K562 (cell line): ENCODE data around the gene PDF.

ENCODE experiments used
- FOSL1 ChIP-seq: fragments of 200-800 bp; sonication (Bioruptor generic); conservative IDR thresholded peaks from 2 replicates; pipeline ENCODE4 v1.6.1; 2016; ENCODE audit warnings: missing genetic modification characterization, missing compliant biosample characterization
- IRF2 ChIP-seq: sonication (generic); formaldehyde crosslinking; IDR thresholded peaks from 2 replicates; pipeline ENCODE4 v1.8.1; 2022; ENCODE audit warnings: mild to moderate bottlenecking, missing genetic modification reagents
- NFIC ChIP-seq: fragments of 450-650 bp; IDR thresholded peaks from 2 replicates; pipeline ENCODE4 v1.6.1; 2017; ENCODE audit warnings: mild to moderate bottlenecking, inconsistent platforms
- NFYB ChIP-seq: IDR thresholded peaks from 2 replicates; pipeline ENCODE4 v1.6.1; 2011; ENCODE audit warnings: mild to moderate bottlenecking, moderate library complexity; ENCODE audit not compliant: insufficient read length; ENCODE audit errors: extremely low read depth
- STAG1 ChIP-seq: sonication (generic); formaldehyde crosslinking; IDR thresholded peaks from 2 replicates; pipeline ENCODE4 v1.5.0; 2020; ENCODE audit warnings: missing genetic modification reagents, borderline replicate concordance
- TGIF2 ChIP-seq: sonication (generic); formaldehyde crosslinking; IDR thresholded peaks from 2 replicates; pipeline ENCODE4 v1.8.1; 2022; ENCODE audit warnings: mild to moderate bottlenecking, missing genetic modification reagents, moderate library complexity
- YY1 ChIP-seq, 3 experiments: IDR thresholded peaks; 2 replicates each; pipeline ENCODE4 v1.6.1; 2011; ENCODE audit warnings: low read length in 2 of 3, mild to moderate bottlenecking in 2 of 3, moderate library complexity in 2 of 3, borderline replicate concordance in 1 of 3, control low read depth in 1 of 3, low read depth in 1 of 3; ENCODE audit not compliant: insufficient read depth in 3 of 3, insufficient replicate concordance in 2 of 3, control insufficient read depth in 1 of 3, insufficient read length in 1 of 3; ENCODE audit errors: extremely low read depth in 1 of 3
- ZFP30 ChIP-seq: fragments of 250-450 bp; sonication (Bioruptor Pico); IDR thresholded peaks from 2 replicates; pipeline ENCODE4 v1.8.0; 2022; ENCODE audit warnings: moderate library complexity, mild to moderate bottlenecking, inconsistent platforms, borderline replicate concordance
- ZNF583 ChIP-seq: fragments of 250-450 bp; sonication (Bioruptor Pico); IDR thresholded peaks from 2 replicates; pipeline ENCODE4 v1.4.0; 2020
- TF ChIP-seq, protein P1 (sequence below), 2 experiments: fragments of 450-650 bp; formaldehyde crosslinking in 1 of 2; IDR thresholded peaks; 2 replicates each; pipeline versions ENCODE4 v1.4.0 to v1.6.1; 2014 to 2020; ENCODE audit warnings: mild to moderate bottlenecking in 2 of 2, borderline replicate concordance in 1 of 2, low read depth in 1 of 2

DNA sequence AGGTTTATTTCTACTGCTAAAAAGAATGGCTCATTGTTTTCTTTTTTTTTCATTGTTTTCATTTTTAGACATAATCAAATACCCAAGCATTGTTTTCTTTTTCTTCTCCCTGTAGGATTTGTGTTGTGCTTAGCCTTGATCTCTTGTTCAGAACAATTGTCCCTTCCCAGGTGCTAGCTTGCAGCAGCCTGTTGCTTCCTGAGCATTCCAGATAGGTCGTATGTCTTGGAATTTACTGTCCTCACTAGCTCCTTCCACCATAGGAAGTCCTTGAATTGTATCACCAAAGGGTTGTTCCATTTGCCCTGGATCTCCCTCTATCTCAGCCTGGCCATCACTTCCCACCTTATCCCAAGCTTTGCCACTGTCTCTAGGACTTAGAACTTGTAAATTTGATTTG, 29.2 kb downstream of the PDF start:
- TF ChIP-seq TGIF2 (CRISPR knock-in tag): no peak
- no peak for TF ChIP-seq YY1 (IDR thresholded peaks at IDR 0.05; ENCODE audit: borderline replicate concordance in 1 of 3, control insufficient read depth in 1 of 3, extremely low read depth in 1 of 3, insufficient read depth in 3 of 3, insufficient read length in 1 of 3, insufficient replicate concordance in 2 of 3, low read depth in 1 of 3, low read length in 2 of 3)
- no peak for TF ChIP-seq NFYB
- TF ChIP-seq FOSL1 (tag): no peak
- no peak for TF ChIP-seq STAG1 (CRISPR knock-in tag)
- TF ChIP-seq ZNF583: no peak
- TF ChIP-seq NFIC: no peak
- TF ChIP-seq, protein P1, sequence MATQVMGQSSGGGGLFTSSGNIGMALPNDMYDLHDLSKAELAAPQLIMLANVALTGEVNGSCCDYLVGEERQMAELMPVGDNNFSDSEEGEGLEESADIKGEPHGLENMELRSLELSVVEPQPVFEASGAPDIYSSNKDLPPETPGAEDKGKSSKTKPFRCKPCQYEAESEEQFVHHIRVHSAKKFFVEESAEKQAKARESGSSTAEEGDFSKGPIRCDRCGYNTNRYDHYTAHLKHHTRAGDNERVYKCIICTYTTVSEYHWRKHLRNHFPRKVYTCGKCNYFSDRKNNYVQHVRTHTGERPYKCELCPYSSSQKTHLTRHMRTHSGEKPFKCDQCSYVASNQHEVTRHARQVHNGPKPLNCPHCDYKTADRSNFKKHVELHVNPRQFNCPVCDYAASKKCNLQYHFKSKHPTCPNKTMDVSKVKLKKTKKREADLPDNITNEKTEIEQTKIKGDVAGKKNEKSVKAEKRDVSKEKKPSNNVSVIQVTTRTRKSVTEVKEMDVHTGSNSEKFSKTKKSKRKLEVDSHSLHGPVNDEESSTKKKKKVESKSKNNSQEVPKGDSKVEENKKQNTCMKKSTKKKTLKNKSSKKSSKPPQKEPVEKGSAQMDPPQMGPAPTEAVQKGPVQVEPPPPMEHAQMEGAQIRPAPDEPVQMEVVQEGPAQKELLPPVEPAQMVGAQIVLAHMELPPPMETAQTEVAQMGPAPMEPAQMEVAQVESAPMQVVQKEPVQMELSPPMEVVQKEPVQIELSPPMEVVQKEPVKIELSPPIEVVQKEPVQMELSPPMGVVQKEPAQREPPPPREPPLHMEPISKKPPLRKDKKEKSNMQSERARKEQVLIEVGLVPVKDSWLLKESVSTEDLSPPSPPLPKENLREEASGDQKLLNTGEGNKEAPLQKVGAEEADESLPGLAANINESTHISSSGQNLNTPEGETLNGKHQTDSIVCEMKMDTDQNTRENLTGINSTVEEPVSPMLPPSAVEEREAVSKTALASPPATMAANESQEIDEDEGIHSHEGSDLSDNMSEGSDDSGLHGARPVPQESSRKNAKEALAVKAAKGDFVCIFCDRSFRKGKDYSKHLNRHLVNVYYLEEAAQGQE (IDR thresholded peaks at IDR 0.05; ENCODE audit: borderline replicate concordance): no peak
- TF ChIP-seq, protein P1 (CRISPR knock-in tag; IDR thresholded peaks at IDR 0.05; ENCODE audit: low read depth): no peak
- no peak for TF ChIP-seq ZFP30 (CRISPR knock-in tag)
- no peak for TF ChIP-seq IRF2 (CRISPR knock-in tag)
